Activated CD4-positive, alpha-beta memory T cell treated with anti-CD3 and anti-CD28 coated beads, Interleukin-2, amount 10 ng/mL, durations not matched to agents 7 days and 5 days (primary cell): ENCODE data around the gene FKBP4. TPM values are rescaled to one million over a fixed set of nuclear protein-coding genes. Genes with fewer than 3 reads are reported as not detected.

Experiments
- CTCF ChIA-PET: fragments of 350-600 bp; sonication (Branson Sonifier 250); formaldehyde crosslinking; loops from one replicate; lab custom pipeline; 2021; ENCODE audit warnings: antibody characterized with exemption, inconsistent platforms; lab: Charles Lee
- POLR2A ChIA-PET: fragments of 350-600 bp; sonication (Branson Sonifier 250); formaldehyde crosslinking; loops from one replicate; lab custom pipeline; 2021; ENCODE audit warnings: antibody characterized with exemption; lab: Charles Lee
- DNase-seq: peaks from one replicate; pipeline ENCODE4 v3.0.0-alpha.2; 2020
- H3K27ac Mint-ChIP-seq: one replicate; pipeline ENCODE4 v1.8.0; 2021; ENCODE audit warnings: mild to moderate bottlenecking, mixed read lengths
- H3K27me3 Mint-ChIP-seq: one replicate; pipeline ENCODE4 v1.8.0; 2021; ENCODE audit warnings: mixed read lengths
- H3K36me3 Mint-ChIP-seq: one replicate; pipeline ENCODE4 v1.8.0; 2021; ENCODE audit warnings: low read depth, mixed read lengths
- H3K4me1 Mint-ChIP-seq: one replicate; pipeline ENCODE4 v1.8.0; 2021; ENCODE audit warnings: mixed read lengths
- H3K4me3 Mint-ChIP-seq: one replicate; pipeline ENCODE4 v1.8.0; 2021; ENCODE audit warnings: mild to moderate bottlenecking, mixed read lengths
- H3K9me3 Mint-ChIP-seq: one replicate; pipeline ENCODE4 v1.8.0; 2021; ENCODE audit warnings: mixed read lengths
- total RNA-seq, 2 experiments: library from RNA; stranded (reverse); gene quantifications; one replicate each; pipeline ENCODE4 v1.2.3, GENCODE V29; 2021

The FKBP4 gene, protein sequence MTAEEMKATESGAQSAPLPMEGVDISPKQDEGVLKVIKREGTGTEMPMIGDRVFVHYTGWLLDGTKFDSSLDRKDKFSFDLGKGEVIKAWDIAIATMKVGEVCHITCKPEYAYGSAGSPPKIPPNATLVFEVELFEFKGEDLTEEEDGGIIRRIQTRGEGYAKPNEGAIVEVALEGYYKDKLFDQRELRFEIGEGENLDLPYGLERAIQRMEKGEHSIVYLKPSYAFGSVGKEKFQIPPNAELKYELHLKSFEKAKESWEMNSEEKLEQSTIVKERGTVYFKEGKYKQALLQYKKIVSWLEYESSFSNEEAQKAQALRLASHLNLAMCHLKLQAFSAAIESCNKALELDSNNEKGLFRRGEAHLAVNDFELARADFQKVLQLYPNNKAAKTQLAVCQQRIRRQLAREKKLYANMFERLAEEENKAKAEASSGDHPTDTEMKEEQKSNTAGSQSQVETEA
- 10 to 100 TPM; 62.6 to 70.7 TPM for total RNA-seq

DNA sequence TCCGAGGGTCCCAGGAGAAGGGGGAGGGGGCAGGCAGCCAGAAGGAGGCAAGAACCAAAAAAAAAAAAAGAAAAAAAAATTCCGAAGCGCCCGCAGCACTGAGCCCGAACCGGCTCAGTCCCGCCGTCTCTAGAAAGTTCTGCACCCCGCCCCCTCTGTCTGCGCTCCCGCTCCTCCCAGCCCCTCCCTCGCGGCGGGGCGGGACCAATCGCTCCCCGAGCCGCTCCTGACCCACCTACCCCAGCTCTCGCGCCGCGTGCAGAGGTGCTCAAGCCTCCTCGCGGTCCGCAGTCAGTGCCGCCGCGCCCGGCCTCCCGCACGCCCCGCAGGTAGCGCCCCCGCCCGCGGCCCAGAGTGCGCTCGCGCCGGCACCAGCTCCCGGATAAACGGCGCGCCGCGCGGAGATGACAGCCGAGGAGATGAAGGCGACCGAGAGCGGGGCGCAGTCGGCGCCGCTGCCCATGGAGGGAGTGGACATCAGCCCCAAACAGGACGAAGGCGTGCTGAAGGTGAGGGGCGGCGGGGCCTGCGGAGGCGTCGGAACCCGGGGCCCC is at the start of gene FKBP4:
Gene FKBP4, plus strand, starts transcription at position 235 of the 554 bp plus-strand sequence. Its CDS starts 170 bp downstream, at position 405.
- Mint-ChIP-seq H3K4me3 (peak within 1 kb of the TSS; percentile 90), H3K36me3 (peaks cover 28% of the 10 kb centered on the region), H3K9me3 (no peaks in the 10 kb centered on the region), H3K4me1 (peaks cover 21% of the 10 kb centered on the region), H3K27me3 (peaks cover 17% of the 10 kb centered on the region), H3K27ac (peak within 1 kb of the TSS; percentile 66)
- ChIA-PET CTCF (interaction anchor here (1.1 to 3.0 kb wide), 4 partner anchors 10 to 112 kb away, joined by 4 to 22 read pairs (median 12); no protein-coding TSS in a partner anchor), POLR2A (interaction anchor here (0.6 to 3.8 kb wide), 6 partner anchors 10 to 105 kb away, joined by 3 to 36 read pairs (median 5); partner anchors contain the start of genes FOXM1, ITFG2 and RHNO1)
- DNase-seq = peak; percentile 90

DNA sequence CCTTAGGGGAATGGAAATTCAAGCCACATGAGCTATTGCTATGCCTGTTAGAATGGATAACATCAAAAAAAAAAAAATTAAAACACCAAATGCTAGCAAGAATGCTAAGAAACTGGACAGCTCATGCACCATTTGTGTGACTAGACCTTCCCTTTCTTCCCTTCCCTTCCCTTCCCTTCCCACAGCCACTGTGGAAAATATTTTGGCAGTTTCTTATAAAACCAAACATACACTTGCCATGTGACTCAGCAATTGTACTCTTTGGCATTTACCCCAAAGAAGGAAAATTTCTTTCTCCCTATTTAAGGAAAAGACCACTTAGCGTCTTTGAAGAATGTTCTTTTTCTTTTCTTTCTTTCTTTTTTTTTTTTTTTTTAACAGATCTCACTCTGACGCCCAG is 49.1 kb upstream of the FKBP4 start:
- Mint-ChIP-seq H3K9me3 (no peaks in the 10 kb centered on the region), H3K27me3 (peaks cover 6% of the 10 kb centered on the region), H3K27ac (no peak overlapping the region), H3K36me3 (no peaks in the 10 kb centered on the region), H3K4me1 (no peaks in the 10 kb centered on the region), H3K4me3 (no peak overlapping the region)
- ChIA-PET POLR2A (interaction anchor here (0.6 kb wide), 1 partner anchor 472 kb away, joined by 3 read pairs; no protein-coding TSS in a partner anchor), CTCF (no interaction called here)
- no peak for DNase-seq

DNA sequence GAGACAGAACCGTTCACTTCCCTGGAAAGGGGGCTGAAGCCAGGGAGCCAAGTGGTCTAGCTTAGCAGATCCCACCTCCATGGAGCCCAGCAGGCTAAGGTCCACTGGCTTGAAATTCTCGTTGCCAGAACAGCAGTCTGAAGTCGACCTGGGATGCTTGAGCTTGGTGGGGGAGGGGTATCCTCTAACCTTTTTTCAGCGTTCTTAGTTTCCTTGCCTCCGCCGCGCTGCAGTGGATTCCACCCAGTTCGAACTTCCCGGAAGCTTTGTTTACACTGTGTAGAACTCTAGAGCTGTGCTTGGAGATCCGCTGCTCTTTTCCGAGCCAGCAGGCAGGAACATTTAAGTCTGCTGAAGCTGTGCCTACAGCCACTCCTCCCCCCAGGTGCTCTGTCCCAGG is 45.2 kb upstream of the FKBP4 start:
- Mint-ChIP-seq H3K9me3 (no peaks in the 10 kb centered on the region), H3K27me3 (peaks cover 29% of the 10 kb centered on the region), H3K27ac (no peak overlapping the region), H3K36me3 (no peaks in the 10 kb centered on the region), H3K4me1 (no peaks in the 10 kb centered on the region), H3K4me3 (no peak overlapping the region)
- DNase-seq = no peak
- ChIA-PET CTCF (no interaction called here), POLR2A (no interaction called here)

DNA sequence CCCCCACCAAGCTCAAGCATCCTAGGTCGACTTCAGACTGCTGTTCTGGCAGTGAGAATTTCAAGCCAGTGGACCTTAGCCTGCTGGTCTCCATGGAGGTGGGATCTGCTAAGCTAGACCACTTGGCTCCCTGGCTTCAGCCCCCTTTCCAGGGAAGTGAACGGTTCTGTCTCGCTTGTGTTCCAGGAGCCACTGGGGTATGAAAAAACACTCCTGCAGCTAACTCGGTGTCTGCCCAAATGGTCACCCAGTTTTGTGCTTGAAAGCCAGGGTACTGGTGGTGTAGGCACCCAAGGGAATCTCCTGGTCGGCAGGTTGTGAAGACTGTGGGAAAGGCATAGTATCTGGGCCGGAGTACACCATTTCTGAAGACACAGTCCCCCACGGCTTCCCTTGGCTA is 44.6 kb upstream of the FKBP4 start:
- Mint-ChIP-seq H3K27ac (no peak overlapping the region), H3K9me3 (no peaks in the 10 kb centered on the region), H3K27me3 (peaks cover 29% of the 10 kb centered on the region), H3K4me1 (no peaks in the 10 kb centered on the region), H3K4me3 (no peak overlapping the region), H3K36me3 (no peaks in the 10 kb centered on the region)
- ChIA-PET POLR2A (no interaction called here), CTCF (no interaction called here)
- DNase-seq = no peak

DNA sequence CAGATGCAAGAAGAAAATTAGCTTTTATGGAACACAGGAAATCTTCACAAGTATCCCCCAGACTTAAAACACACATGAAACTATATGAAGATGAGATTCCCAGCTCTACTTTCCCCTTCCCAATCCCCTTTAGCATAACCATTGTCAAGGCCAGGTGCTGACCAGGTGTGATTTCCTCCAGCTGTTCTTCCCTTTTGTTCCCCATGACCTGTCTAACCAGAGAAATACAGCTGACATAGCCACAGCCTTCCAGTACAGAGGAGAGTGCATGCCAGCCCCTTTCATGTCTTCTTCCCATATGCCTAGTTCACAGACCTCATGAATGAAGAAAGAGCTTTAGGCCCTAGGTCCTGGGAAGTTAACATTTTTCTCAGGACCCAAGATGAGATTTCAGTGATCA is 43.5 kb upstream of the FKBP4 start:
- no peaks in the 10 kb centered on the region for H3K36me3 Mint-ChIP-seq
- POLR2A ChIA-PET = no interaction called here
- H3K27ac Mint-ChIP-seq = no peak overlapping the region
- H3K4me3 Mint-ChIP-seq = no peak overlapping the region
- H3K9me3 Mint-ChIP-seq = no peaks in the 10 kb centered on the region
- H3K27me3 Mint-ChIP-seq = peaks cover 28% of the 10 kb centered on the region
- H3K4me1 Mint-ChIP-seq = no peaks in the 10 kb centered on the region
- CTCF ChIA-PET = no interaction called here
- DNase-seq = no peak

DNA sequence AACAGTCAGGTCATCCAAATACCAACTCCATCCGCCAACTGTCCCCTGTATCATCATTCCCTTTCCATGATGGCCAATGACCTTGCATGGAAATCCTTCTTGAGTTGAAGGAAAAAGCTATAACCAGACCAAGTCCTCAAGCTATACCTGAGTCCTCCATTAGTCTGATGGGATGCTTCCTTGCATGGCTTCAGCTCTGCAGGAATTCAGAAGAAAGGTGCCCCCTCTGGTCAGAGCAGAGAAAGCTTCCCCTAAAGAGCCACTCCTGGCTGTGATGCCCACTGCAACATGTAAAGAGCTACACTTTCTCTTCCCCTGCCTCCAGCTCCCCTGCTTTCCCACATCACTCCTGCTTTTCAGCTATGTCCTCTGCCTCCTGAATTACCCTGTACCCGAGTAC is 43.1 kb upstream of the FKBP4 start:
- H3K4me3 Mint-ChIP-seq = no peak overlapping the region
- CTCF ChIA-PET = no interaction called here
- no peak overlapping the region for H3K27ac Mint-ChIP-seq
- POLR2A ChIA-PET = no interaction called here
- no peaks in the 10 kb centered on the region for H3K9me3 Mint-ChIP-seq
- DNase-seq = no peak
- H3K27me3 Mint-ChIP-seq = peaks cover 32% of the 10 kb centered on the region
- H3K36me3 Mint-ChIP-seq = no peaks in the 10 kb centered on the region
- H3K4me1 Mint-ChIP-seq = no peaks in the 10 kb centered on the region

DNA sequence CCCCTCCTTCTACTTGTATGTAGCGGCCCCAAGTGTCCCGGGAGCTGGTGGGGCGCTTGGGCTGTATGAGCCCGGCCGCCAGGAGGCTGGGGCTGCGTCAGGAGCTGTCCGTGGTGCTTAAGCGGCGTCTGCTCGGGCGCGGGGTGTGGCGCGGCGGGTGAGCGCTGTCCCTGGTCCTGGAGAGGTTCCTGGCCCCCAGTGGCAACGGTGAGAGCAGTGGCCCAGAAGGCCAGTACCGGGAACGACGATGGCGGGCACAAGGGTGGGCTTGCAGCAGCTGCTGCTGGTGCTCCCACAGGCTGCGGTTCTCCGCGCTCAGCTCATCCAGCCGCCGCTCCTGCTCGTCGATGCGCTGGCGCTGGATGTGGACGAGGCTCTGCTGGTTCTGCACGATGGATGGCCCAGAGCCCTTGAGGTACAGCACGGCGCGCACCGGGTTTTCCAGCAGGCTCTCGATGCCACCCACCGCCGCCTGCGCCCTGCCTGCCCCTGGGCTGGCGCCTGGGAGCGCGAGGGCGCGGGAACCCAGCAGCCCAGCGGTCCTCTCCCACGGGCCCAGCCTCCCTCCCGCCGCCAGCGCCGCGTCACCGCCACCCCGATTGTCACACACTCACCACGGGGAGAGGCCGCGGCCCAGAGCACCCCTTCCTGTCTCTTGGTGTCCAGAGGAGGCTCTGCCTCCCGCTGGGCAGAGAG is 41.9 kb upstream of the FKBP4 start:
- ChIA-PET CTCF (no interaction called here), POLR2A (interaction anchor here (1.4 kb wide), 1 partner anchor 62 kb away, joined by 3 read pairs; no protein-coding TSS in a partner anchor)
- no peak overlapping the region for H3K4me3 Mint-ChIP-seq
- no peaks in the 10 kb centered on the region for H3K4me1 Mint-ChIP-seq
- H3K36me3 Mint-ChIP-seq = no peaks in the 10 kb centered on the region
- peak; percentile 79 for DNase-seq
- H3K9me3 Mint-ChIP-seq = no peaks in the 10 kb centered on the region
- peaks cover 37% of the 10 kb centered on the region for H3K27me3 Mint-ChIP-seq
- H3K27ac Mint-ChIP-seq = no peak overlapping the region

DNA sequence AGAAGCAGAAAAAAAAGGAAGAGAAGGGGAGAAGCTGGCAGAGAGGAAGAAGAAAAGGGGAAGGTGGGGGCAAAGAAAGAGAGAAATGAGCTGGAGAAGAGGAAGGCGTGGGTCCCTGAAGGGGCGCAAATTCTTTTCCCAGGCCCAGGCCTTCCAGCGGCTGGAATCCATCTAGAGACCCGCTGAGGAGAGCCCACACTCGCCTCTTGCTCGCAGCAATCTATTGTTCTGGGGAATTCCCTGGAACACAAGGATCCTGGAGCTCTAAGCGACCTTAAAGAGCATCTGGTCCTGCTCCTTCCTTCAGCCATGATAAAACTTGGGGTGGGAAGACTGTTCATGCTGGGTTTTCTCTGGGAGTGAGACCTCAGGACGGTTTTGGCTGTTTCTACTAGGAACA is 41.2 kb upstream of the FKBP4 start:
- CTCF ChIA-PET = no interaction called here
- peaks cover 40% of the 10 kb centered on the region for H3K27me3 Mint-ChIP-seq
- POLR2A ChIA-PET = interaction anchor here (1.4 kb wide), 1 partner anchor 62 kb away, joined by 3 read pairs; no protein-coding TSS in a partner anchor
- H3K9me3 Mint-ChIP-seq = no peaks in the 10 kb centered on the region
- no peaks in the 10 kb centered on the region for H3K36me3 Mint-ChIP-seq
- no peak overlapping the region for H3K4me3 Mint-ChIP-seq
- no peak for DNase-seq
- H3K4me1 Mint-ChIP-seq = no peaks in the 10 kb centered on the region
- H3K27ac Mint-ChIP-seq = no peak overlapping the region

DNA sequence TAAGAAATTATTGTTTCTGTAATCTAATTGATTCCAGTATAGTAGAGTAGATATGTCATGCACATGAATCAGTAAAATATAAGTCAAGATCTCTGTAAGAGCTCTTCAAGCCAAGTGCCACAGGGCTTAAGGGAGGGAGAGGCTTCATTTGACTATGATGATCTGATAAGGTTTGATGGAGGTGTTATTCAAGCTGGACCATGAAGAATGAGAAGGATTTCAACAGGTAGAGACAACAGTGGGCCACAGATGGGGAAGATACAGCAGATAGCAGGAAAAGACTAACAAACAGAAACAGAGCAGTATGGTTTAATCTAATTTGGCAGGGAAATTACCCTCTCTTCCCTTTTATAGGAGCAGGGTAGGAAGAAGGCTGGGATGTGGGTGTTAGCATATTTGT is 40.6 kb upstream of the FKBP4 start:
- Mint-ChIP-seq H3K9me3 (no peaks in the 10 kb centered on the region), H3K36me3 (no peaks in the 10 kb centered on the region), H3K27ac (no peak overlapping the region), H3K4me1 (no peaks in the 10 kb centered on the region), H3K4me3 (no peak overlapping the region), H3K27me3 (peaks cover 40% of the 10 kb centered on the region)
- ChIA-PET POLR2A (interaction anchor here (1.4 kb wide), 1 partner anchor 63 kb away, joined by 3 read pairs; no protein-coding TSS in a partner anchor), CTCF (no interaction called here)
- DNase-seq = no peak

DNA sequence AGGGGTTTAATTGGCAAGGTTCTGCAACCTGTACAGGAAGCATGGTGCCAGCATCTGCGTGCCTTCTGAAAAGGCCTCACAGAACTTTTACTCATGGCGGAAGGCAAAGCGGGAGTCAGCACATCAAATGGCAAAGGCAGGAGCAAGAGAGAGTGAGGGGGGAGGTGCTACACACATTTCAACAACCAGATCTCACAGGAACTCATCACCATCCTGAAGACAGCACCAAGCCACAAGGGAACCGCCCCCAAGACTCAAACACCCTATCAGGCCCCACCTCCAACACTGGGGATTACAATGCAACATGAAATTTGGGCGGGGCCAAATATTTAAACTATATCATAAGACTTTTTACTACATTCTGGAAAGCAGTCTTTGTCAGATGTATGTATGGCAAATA is 38.0 kb upstream of the FKBP4 start:
- no peaks in the 10 kb centered on the region for H3K4me1 Mint-ChIP-seq
- H3K4me3 Mint-ChIP-seq = no peak overlapping the region
- peaks cover 30% of the 10 kb centered on the region for H3K27me3 Mint-ChIP-seq
- ChIA-PET POLR2A (no interaction called here), CTCF (no interaction called here)
- H3K27ac Mint-ChIP-seq = no peak overlapping the region
- no peaks in the 10 kb centered on the region for H3K36me3 Mint-ChIP-seq
- no peak for DNase-seq
- H3K9me3 Mint-ChIP-seq = no peaks in the 10 kb centered on the region

DNA sequence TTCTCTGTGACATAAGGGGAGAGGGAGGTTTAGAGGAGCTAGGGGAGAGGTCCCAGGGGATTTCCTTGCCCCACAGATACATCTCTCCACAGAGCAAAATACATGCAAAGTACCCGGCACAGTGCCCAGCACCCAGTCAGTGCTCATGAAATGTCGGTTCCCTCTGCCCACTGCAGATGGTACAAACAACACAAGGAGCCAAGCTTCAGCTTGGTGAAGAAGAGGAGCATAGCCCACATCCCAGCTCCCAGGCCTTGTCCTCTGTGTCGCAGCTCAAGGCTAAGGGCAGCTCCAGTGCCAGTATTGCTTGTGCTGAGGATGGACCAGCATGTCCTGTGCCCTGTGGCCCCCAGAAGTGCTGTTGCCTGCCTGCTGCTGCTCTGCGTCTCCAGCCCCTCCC is 35.0 kb upstream of the FKBP4 start:
- POLR2A ChIA-PET = no interaction called here
- H3K4me3 Mint-ChIP-seq = no peak overlapping the region
- H3K27ac Mint-ChIP-seq = no peak overlapping the region

DNA sequence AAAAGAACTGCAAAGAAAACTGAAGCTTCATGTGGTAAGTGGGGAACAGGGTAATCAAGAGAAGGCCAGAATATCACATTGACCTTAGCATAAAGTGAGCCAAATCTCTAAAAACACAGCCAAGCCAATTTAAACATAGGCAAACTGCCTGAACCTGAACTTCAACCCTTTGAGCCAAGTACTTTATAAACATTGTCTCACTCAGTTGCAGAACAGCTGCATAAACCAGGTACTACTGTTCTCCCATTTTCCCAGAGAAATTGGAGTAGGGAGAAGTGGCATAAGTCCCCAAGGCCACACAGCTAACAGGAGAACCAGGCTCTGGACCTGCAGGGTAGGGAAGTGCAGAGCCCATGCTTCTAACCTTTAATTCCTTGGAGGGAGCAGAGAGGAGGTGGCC is 30.4 kb upstream of the FKBP4 start:
- ChIA-PET CTCF (interaction anchor here (1.2 kb wide), 1 partner anchor 19 kb away, joined by 3 read pairs; no protein-coding TSS in a partner anchor), POLR2A (no interaction called here)
- no peak overlapping the region for H3K4me3 Mint-ChIP-seq
- H3K27me3 Mint-ChIP-seq = no peaks in the 10 kb centered on the region
- DNase-seq = no peak
- no peaks in the 10 kb centered on the region for H3K9me3 Mint-ChIP-seq
- no peaks in the 10 kb centered on the region for H3K36me3 Mint-ChIP-seq
- H3K27ac Mint-ChIP-seq = no peak overlapping the region
- H3K4me1 Mint-ChIP-seq = no peaks in the 10 kb centered on the region

More for the DNA sequence above, 35.0 kb upstream of the FKBP4 start:
- no peak for DNase-seq
- Mint-ChIP-seq H3K4me1 (no peaks in the 10 kb centered on the region), H3K27me3 (peaks cover 14% of the 10 kb centered on the region), H3K9me3 (no peaks in the 10 kb centered on the region), H3K36me3 (no peaks in the 10 kb centered on the region)
- CTCF ChIA-PET = interaction anchor here (1.3 kb wide), 1 partner anchor 77 kb away, joined by 3 read pairs; no protein-coding TSS in a partner anchor

DNA sequence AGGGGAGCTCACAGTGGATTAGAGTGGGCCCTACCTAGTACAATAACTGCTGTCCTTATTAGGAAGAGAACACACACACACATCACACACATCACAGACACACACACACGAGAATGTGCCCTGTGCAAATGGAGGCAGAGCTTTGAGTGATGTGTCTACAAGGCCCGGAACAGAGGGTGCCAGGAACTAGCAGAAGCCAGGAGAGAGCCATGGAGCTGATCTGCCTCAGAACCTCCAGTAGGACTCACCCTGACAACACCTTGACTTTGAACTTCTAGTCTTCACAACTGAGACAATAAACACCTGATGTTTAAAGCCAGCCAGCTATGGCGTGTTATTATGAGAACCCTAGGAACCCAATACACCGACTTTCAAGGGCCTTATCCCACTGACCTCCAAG is 29.7 kb upstream of the FKBP4 start:
- POLR2A ChIA-PET = no interaction called here
- CTCF ChIA-PET = interaction anchor here (1.2 kb wide), 1 partner anchor 19 kb away, joined by 3 read pairs; no protein-coding TSS in a partner anchor
- Mint-ChIP-seq H3K9me3 (no peaks in the 10 kb centered on the region), H3K4me1 (no peaks in the 10 kb centered on the region), H3K36me3 (no peaks in the 10 kb centered on the region), H3K27me3 (no peaks in the 10 kb centered on the region), H3K4me3 (no peak overlapping the region), H3K27ac (no peak overlapping the region)
- DNase-seq = no peak
